Fibroblast of mammary gland (primary cell): ENCODE results near the gene COL21A1.

ENCODE experiments used
- DNase-seq: peaks from one replicate; pipeline ENCODE4 v3.0.0-alpha.2; 2010; ENCODE audit warnings: low read depth
- H3K4me3 ChIP-seq: 2 replicates; pipeline ENCODE4 v1.5.1; 2011; ENCODE audit warnings: low read depth, mild to moderate bottlenecking, low read length, moderate library complexity; ENCODE audit not compliant: control insufficient read depth
- TF ChIP-seq, protein P1 (sequence below): conservative IDR thresholded peaks from 2 replicates; pipeline ENCODE4 v1.5.1; 2011; ENCODE audit warnings: low read depth, low read length, inconsistent platforms; ENCODE audit not compliant: control insufficient read depth, insufficient read depth

COL21A1 gene

DNA sequence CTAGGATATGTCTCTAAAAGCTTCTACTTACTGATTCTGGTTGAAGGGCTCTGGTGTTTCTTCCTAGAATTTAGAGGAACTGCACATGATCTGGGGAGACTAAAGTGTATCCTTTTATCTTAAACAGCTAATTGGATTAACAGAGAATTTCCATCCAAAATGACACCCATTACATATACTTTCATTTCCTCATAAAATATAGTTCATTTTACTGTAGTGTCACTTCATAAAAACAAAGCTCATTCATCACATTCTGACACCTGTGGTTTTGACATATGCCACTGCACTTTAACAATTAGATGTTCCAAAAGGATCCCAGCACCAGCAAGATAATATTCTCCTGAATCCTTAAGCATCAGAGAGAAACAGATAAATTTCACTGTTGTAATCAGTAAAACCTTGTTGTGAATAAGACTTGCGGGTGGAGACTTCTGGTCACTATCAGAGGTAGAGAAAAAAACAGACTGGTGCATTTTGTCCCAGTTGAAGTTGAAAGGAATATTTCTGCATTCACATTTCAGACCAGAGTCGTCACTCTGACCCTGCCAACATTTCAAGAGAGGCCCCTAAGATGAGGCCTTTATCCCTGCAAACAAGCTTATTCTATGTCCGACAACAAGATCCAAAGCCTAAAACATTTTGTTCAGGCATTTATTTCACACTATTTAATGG lies 196.7 kb downstream of the COL21A1 start:
- no peak for DNase-seq
- TF ChIP-seq, protein P1, sequence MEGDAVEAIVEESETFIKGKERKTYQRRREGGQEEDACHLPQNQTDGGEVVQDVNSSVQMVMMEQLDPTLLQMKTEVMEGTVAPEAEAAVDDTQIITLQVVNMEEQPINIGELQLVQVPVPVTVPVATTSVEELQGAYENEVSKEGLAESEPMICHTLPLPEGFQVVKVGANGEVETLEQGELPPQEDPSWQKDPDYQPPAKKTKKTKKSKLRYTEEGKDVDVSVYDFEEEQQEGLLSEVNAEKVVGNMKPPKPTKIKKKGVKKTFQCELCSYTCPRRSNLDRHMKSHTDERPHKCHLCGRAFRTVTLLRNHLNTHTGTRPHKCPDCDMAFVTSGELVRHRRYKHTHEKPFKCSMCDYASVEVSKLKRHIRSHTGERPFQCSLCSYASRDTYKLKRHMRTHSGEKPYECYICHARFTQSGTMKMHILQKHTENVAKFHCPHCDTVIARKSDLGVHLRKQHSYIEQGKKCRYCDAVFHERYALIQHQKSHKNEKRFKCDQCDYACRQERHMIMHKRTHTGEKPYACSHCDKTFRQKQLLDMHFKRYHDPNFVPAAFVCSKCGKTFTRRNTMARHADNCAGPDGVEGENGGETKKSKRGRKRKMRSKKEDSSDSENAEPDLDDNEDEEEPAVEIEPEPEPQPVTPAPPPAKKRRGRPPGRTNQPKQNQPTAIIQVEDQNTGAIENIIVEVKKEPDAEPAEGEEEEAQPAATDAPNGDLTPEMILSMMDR: no peak

DNA sequence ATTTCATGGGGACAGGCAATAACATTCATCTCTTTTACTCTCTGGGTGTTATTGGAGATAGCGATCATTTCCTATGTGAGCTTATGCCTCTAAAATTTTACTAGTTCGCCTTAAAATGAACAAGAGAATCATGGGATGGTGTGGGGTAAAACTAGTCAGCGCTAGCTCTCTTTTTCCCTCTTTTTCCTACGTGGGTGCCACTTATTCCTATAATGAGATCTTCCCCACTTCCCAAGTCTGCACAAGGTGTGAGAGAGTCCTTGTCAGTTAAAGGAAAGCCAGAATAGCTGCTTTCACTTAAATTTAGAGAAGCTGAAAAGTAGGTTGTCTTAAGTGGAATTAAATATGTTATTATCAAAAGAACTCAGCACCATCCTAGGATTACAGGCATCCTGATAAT lies 198.8 kb downstream of the COL21A1 start:
- DNase-seq: no peak
- no peak overlapping the region for H3K4me3 ChIP-seq
- TF ChIP-seq, protein P1: no peak

More for the DNA sequence above, 196.7 kb downstream of the COL21A1 start:
- no peak overlapping the region for H3K4me3 ChIP-seq

DNA sequence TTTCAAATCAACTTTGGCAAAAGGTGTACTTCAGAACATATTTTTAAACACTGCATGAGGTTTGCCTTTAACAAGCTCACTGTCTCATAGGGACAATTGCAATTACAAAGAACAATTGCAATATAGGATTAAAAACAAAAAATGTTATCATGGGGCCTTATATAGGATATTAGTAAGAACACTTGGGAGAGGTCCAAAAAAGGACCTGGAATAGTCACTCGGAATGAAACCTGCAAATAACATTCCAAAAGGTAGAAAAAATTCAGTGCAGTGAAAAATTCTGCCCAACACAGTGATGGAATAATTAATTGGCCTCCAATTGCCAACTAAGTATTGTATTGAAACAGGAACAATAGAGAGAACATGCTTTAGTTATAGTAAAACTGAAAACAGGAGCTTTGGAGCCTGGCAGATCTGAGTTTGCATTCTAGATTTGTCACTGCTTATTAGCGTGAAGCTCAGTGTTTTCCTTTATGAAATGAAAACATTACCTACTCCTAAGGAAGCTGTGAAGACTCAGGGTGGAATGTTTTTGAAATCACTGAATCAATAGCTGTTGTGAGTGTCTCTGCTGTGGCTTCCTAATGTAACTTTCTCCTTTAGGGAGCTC lies 199.3 kb downstream of the COL21A1 start:
- TF ChIP-seq, protein P1: no peak
- H3K4me3 ChIP-seq: no peak overlapping the region
- no peak for DNase-seq

DNA sequence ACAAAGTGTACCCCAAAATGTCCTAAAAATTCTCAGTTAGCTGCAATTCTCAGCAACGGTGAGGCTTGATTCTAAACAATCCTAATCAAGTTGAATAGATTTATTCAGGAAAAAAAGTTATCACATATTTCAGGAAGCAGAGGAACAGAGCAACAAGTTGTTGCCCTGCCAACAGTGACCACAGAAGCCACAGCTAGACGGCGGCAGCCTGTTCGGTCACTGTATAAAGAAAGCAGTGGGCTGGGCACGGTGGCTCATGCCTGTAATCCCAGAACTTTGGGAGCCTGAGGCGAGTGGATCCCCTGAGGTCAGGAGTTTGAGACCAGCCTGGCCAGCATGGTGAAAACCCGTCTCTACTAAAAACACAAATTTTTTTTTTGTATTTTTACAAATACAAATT lies 200.8 kb downstream of the COL21A1 start:
- TF ChIP-seq, protein P1: no peak
- peak; percentile 46 for DNase-seq
- no peak overlapping the region for H3K4me3 ChIP-seq

DNA sequence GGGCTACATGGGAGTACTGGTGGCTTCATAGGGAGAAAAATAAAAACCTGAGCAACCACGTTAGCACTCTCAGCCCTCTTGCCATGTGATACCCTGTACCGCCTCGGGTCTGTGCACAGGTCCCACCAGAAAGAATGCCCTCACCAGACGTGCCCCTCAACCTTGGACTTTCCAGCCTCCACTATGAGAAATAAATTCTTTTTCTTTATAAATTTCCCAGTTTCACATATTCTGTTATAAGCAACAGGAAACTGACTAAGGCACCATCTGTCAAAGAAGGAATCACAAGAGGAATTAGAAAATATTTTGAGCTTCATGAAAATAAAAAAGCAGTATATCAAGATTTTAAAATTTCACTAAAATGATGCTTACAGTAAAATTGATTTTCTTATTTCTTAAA lies 203.6 kb downstream of the COL21A1 start:
- no peak for DNase-seq
- TF ChIP-seq, protein P1: no peak

DNA sequence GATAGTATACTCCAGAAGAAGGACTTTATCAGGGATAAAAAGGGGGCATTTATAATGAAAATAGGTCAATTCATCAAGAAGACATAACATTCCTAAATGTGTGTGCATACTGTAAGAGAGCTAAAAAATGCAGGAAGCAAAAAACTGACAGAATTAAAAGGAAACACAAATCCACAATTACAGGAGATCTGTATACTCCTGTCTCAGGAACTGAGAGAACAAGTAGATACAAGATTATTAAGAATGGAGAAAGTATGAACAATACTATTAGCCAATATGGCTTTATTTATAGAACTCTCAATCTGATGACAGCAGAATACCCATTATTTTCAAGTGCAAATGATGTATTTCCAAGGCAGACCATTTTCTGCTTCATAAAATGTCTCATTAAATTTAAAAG lies 204.3 kb downstream of the COL21A1 start:
- TF ChIP-seq, protein P1: no peak
- DNase-seq: no peak
- no peak overlapping the region for H3K4me3 ChIP-seq

More for the DNA sequence above, 203.6 kb downstream of the COL21A1 start:
- H3K4me3 ChIP-seq: no peak overlapping the region
